Loucy (cell line): ENCODE results near the gene SIDT2.
"Not testable (repeated sequence)": the region's sequence is repeated elsewhere in the genome, so short reads cannot be mapped to it uniquely, and the experiment has no call there.

Experiments
- CTCF ChIP-seq: fragments of 200-600 bp; sonication (generic); conservative IDR thresholded peaks from 2 replicates; pipeline ENCODE4 v1.5.1; 2014; ENCODE audit warnings: mild to moderate bottlenecking, antibody characterized with exemption, low read length
- EZH2phosphoT487 ChIP-seq: fragments of 200-600 bp; IDR thresholded peaks from 2 replicates; pipeline ENCODE4 v1.6.1; 2018; ENCODE audit warnings: antibody characterized with exemption, mild to moderate bottlenecking, moderate library complexity, borderline replicate concordance

DNA sequence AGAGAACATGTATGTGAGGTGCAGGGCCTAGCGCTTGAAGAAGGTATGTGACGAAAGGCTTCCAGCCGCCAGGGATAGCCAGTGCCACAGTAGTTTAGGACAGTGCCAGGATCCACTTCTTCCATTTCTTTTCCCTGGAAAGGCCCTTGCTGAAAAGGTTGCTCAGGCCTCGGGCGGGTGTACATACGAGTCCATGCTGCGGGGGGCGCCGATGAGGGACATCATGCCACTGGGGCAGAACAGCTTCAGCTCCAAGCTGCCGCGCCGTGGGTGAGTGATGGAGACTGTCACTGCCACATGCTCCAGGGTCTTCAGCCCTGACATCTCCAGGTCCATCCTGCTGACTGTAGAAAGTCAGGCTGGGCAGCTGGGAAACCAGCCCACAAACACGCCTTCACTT is 30.2 kb downstream of the SIDT2 start:
- not testable (repeated sequence) for TF ChIP-seq CTCF, EZH2phosphoT487
